Liver (tissue), 9 donors: ENCODE results near the gene RUSC1. TPM values are rescaled to one million over a fixed set of nuclear protein-coding genes. Genes with fewer than 3 reads are reported as not detected.

Experiments used
- DNase-seq: peaks from one replicate; pipeline ENCODE4 v3.0.0-alpha.2; 2017; ENCODE audit warnings: low spot score
- H3K27ac ChIP-seq, 2 donors: one replicate each; pipeline ENCODE4 v1.7.0; 2013; ENCODE audit warnings: inconsistent platforms in 2 of 2, low read length in 2 of 2, control low read depth in 1 of 2, low read depth in 1 of 2, mild to moderate bottlenecking in 1 of 2
- H3K27me3 ChIP-seq, 4 donors: one replicate each; pipeline versions ENCODE4 v1.6.1 to v1.7.0; 2013; ENCODE audit warnings: low read length in 3 of 4, inconsistent platforms in 1 of 4, mild to moderate bottlenecking in 1 of 4, moderate library complexity in 1 of 4; ENCODE audit not compliant: control insufficient read depth in 4 of 4, insufficient read depth in 4 of 4
- H3K36me3 ChIP-seq, 4 donors: one replicate each; pipeline versions ENCODE4 v1.6.1 to v1.7.0; 2013; ENCODE audit warnings: low read length in 3 of 4, mild to moderate bottlenecking in 3 of 4, low read depth in 1 of 4, moderate library complexity in 1 of 4; ENCODE audit not compliant: control insufficient read depth in 4 of 4, insufficient read depth in 3 of 4
- H3K4me1 ChIP-seq, 4 donors: one replicate each; pipeline versions ENCODE4 v1.6.1 to v1.7.0; 2013; ENCODE audit warnings: low read length in 3 of 4, mild to moderate bottlenecking in 3 of 4, moderate library complexity in 1 of 4; ENCODE audit not compliant: control insufficient read depth in 4 of 4, insufficient read depth in 4 of 4
- H3K4me3 ChIP-seq, 3 donors: one replicate each; pipeline versions ENCODE4 v1.6.1 to v1.7.0; 2013; ENCODE audit warnings: low read length in 3 of 3, control low read depth in 1 of 3, low read depth in 1 of 3, mild to moderate bottlenecking in 1 of 3
- H3K9ac ChIP-seq, 2 donors: one replicate each; pipeline ENCODE4 v1.7.0; 2013; ENCODE audit warnings: low read length in 2 of 2, mild to moderate bottlenecking in 2 of 2, moderate library complexity in 2 of 2, control low read depth in 1 of 2, low read depth in 1 of 2
- H3K9me3 ChIP-seq, 4 donors: one replicate each; pipeline versions ENCODE4 v1.6.1 to v1.7.0; 2013; ENCODE audit warnings: low read length in 3 of 4; ENCODE audit not compliant: control insufficient read depth in 4 of 4
- EGR1 ChIP-seq, 2 donors: IDR thresholded peaks; 2 replicates each; pipeline ENCODE4 v1.6.1; 2016 to 2018; ENCODE audit warnings: antibody characterized with exemption in 2 of 2, low read depth in 2 of 2
- FOXA2 ChIP-seq: IDR thresholded peaks from 2 replicates; pipeline ENCODE4 v1.6.1; 2016; ENCODE audit warnings: antibody characterized with exemption
- GABPA ChIP-seq, 2 donors: IDR thresholded peaks in 1 of 2; conservative IDR thresholded peaks in 1 of 2; 2 replicates each; pipeline ENCODE4 v1.6.1; 2016; ENCODE audit warnings: antibody characterized with exemption in 2 of 2, mild to moderate bottlenecking in 1 of 2, moderate library complexity in 1 of 2
- JUND ChIP-seq, 2 donors: IDR thresholded peaks; 2 replicates each; pipeline ENCODE4 v1.6.1; 2016; ENCODE audit warnings: antibody characterized with exemption in 2 of 2
- MAX ChIP-seq: IDR thresholded peaks from 2 replicates; pipeline ENCODE4 v1.6.1; 2016; ENCODE audit warnings: antibody characterized with exemption
- NR2F2 ChIP-seq: IDR thresholded peaks from 2 replicates; pipeline ENCODE4 v1.6.1; 2016; ENCODE audit warnings: antibody characterized with exemption
- RXRA ChIP-seq, 2 donors: IDR thresholded peaks; 2 replicates each; pipeline ENCODE4 v1.6.1; 2017 to 2018; ENCODE audit warnings: antibody characterized with exemption in 2 of 2, mild to moderate bottlenecking in 1 of 2
- SP1 ChIP-seq: IDR thresholded peaks from 2 replicates; pipeline ENCODE4 v1.6.1; 2018; ENCODE audit warnings: antibody characterized with exemption, mild to moderate bottlenecking
- TAF1 ChIP-seq: conservative IDR thresholded peaks from 2 replicates; pipeline ENCODE4 v1.6.1; 2016; ENCODE audit warnings: antibody characterized with exemption, mild to moderate bottlenecking
- YY1 ChIP-seq: IDR thresholded peaks from 2 replicates; pipeline ENCODE4 v1.6.1; 2016; ENCODE audit warnings: antibody characterized with exemption, mild to moderate bottlenecking
- ZBTB33 ChIP-seq: IDR thresholded peaks from 2 replicates; pipeline ENCODE4 v1.6.1; 2016; ENCODE audit warnings: antibody characterized with exemption
- WGBS: extraction: QIAGEN DNeasy Blood & Tissue Kit; methylation state at CpG from one replicate; pipeline ENCODE4 v1.1.7; 2013; 5-methylcytosine and 5-hydroxymethylcytosine counted together
- polyA plus RNA-seq, 2 donors: library from polyadenylated mRNA; stranded (reverse) in 1 of 2; unstranded in 1 of 2; fragments of 200-250 nt in 1 of 2; fragments of >200 nt in 1 of 2; fragmentation: Nextera tagmentation in 1 of 2; extraction: Ambion mirVana in 1 of 2; gene quantifications; one replicate each; pipeline versions ENCODE4 v1.2.1 to v1.2.3, GENCODE V29; 2013 to 2015
- total RNA-seq, 2 donors: library from RNA; depleted of rRNA; stranded (reverse); fragments of >200 nt; gene quantifications; one replicate each; pipeline ENCODE4 v1.2.3, GENCODE V29; 2014
- TF ChIP-seq, protein P1 (sequence below): fragments of 150-350 bp; IDR thresholded peaks from 2 replicates; pipeline ENCODE4 v1.5.1; 2017; ENCODE audit warnings: improper control_type of control experiment, low read depth, low read length; ENCODE audit not compliant: missing input control
- donor health status: healthy.
- donor health status: healthy.
- donor health status: healthy.
- donor health status: healthy.
- donor health status: healthy.

RUSC1 gene
- total and polyA plus RNA-seq, 4 donors = 3.9 to 6.7 (median 5.7) TPM

GRCh38 chr1:155293086-155293749, 27.5 kb upstream of the RUSC1 start:
- TF ChIP-seq MAX (no peak), EGR1 (IDR thresholded peaks at IDR 0.05; ENCODE audit: low read depth in 2 of 2) (no peak), SP1 (no peak), JUND (IDR thresholded peaks at IDR 0.05) (no peak)
- Histone ChIP-seq H3K27me3 (no peaks in the 10 kb centered on the region), H3K9me3 (no peaks in the 10 kb centered on the region), H3K36me3 (peaks cover 0 to 52% (median 29%) of the 10 kb centered on the region in 4 donors), H3K4me1 (peaks cover 0 to 15% (median 2%) of the 10 kb centered on the region in 4 donors), H3K4me3 (no peak overlapping the region), H3K27ac (no peak overlapping the region), H3K9ac (no peak overlapping the region)
- DNase-seq = no peak
- 92% methylated on average over 17 of the region's 17 CpGs for WGBS

DNA sequence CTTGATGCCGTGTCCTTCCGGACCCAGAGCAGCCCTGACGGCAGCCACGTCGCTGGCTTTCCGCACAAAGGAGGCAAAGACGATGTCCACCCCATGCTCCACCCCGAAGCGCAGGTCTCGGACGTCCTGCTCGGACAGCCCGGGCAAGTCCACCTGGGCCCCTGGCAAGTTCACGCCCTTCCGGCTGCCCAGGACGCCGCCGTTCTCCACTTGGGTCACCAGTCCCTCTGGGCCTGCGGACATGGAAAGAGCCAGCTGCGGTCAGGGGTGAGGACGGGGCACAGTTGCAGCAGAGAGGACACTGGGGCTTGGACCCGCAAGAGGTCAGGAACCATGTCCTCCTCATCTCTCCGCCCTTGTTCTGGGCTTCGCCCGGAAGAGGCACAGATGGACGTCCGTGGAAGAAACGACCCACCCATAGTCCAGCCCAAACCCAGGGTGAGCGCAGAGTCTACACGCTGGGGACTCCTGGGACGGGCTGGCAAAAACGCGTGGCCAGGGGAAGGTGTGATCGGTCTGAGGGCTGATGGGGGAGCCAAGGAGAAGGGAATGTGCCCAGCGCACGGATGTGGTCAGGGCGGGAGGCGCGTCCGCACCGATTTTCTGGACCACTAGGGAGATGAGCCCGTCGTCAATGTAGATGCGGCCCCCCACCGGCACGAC, 26.0 kb upstream of the RUSC1 start:
- WGBS = 74% methylated on average over 46 of the region's 46 CpGs
- Histone ChIP-seq H3K36me3 (peaks cover 0 to 49% (median 27%) of the 10 kb centered on the region in 4 donors), H3K9ac (no peak overlapping the region), H3K4me3 (no peak overlapping the region), H3K27ac (no peak overlapping the region), H3K4me1 (peaks cover 0 to 17% (median 4%) of the 10 kb centered on the region in 4 donors), H3K27me3 (no peaks in the 10 kb centered on the region), H3K9me3 (no peaks in the 10 kb centered on the region)
- no peak for DNase-seq
- TF ChIP-seq, protein P1, sequence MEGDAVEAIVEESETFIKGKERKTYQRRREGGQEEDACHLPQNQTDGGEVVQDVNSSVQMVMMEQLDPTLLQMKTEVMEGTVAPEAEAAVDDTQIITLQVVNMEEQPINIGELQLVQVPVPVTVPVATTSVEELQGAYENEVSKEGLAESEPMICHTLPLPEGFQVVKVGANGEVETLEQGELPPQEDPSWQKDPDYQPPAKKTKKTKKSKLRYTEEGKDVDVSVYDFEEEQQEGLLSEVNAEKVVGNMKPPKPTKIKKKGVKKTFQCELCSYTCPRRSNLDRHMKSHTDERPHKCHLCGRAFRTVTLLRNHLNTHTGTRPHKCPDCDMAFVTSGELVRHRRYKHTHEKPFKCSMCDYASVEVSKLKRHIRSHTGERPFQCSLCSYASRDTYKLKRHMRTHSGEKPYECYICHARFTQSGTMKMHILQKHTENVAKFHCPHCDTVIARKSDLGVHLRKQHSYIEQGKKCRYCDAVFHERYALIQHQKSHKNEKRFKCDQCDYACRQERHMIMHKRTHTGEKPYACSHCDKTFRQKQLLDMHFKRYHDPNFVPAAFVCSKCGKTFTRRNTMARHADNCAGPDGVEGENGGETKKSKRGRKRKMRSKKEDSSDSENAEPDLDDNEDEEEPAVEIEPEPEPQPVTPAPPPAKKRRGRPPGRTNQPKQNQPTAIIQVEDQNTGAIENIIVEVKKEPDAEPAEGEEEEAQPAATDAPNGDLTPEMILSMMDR = no peak
- TF ChIP-seq ZBTB33 (no peak), GABPA (IDR thresholded peaks at IDR 0.05 in 1 of 2, conservative IDR thresholded peaks at IDR 0.05 in 1 of 2) (no peak), MAX (no peak), YY1 (no peak), NR2F2 (no peak), JUND (IDR thresholded peaks at IDR 0.05) (no peak), TAF1 (no peak), FOXA2 (no peak), SP1 (no peak), RXRA (IDR thresholded peaks at IDR 0.05) (no peak)
